GM18873 (cell line): ENCODE data around the gene SMG5.

ENCODE experiments used
- ATAC-seq: cut with Tn5 transposase; IDR thresholded peaks from one replicate; pipeline ENCODE4 v1.9.1; 2021; ENCODE audit warnings: mild to moderate bottlenecking, moderate library complexity, moderate number of reproducible peaks; ENCODE audit not compliant: unreplicated experiment, low FRiP score

SMG5 gene

GRCh38 chr1:156246781-156247459 lies 35.7 kb downstream of the SMG5 start:
- ATAC-seq: no peak

- no peak for ATAC-seq
Measured at GRCh38 chr1:156246241-156246780, 36.3 kb downstream of the SMG5 start.

DNA sequence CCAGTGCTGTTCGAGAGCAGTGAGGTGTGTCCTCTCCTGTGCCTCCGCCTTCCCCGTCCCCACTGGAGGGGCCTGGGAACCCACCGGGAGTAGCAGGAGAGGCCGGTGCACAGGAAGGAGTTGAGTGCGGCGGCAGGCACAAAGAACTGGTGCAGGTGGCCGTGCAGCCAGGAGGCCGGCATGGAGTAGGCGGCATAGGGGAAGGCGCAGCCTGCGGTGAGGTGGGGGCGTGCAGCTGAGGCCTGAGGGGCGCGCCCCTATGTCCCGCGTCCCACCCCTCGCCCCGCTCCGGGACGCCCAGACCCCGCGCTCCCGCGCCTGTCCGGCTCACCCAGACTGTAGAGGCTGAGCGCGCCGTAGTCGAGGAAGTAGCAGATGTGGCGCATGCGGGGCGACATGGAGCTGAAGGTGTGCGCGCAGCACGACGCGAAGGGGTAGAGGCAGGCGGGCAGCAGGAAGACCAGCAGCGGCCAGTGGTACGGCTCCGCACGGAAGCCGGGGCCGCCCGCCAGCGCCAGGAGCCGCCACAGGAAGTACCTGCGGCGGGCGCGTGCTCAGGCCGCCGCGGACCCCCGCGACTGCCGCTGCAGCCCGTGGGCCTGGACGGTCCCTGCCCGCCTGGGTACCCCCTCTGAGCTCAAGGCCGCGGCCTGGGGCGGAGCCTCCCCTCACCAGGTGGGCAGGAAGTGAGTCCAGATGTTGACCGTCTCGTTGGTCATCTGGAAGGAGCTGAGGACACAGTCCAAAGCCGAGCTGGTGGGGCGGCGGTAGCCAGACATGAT lies 37.0 kb downstream of the SMG5 start:
- no peak for ATAC-seq

DNA sequence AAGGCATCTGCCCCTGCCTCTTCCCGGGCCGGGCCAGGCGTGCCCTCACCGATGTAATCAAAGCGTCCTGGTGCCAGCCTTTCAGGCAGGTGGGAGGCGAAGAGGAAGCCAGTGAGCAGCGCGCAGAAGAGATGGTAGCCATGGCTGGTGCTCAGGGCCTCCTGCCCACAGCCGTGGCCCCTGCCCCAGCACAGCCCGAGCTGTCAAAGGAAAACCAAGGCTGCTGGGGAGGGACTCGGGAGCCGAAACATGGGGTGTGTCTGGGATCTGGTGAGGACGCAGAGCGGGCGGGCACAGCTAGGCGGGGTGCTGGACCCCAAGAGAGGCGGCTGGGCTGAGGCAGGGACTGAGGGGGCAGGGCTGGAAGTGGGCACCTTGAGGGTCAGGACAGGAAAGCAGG lies 37.9 kb downstream of the SMG5 start:
- ATAC-seq: no peak

GRCh38 chr1:156244126-156244525 lies 38.5 kb downstream of the SMG5 start:
- no peak for ATAC-seq

DNA sequence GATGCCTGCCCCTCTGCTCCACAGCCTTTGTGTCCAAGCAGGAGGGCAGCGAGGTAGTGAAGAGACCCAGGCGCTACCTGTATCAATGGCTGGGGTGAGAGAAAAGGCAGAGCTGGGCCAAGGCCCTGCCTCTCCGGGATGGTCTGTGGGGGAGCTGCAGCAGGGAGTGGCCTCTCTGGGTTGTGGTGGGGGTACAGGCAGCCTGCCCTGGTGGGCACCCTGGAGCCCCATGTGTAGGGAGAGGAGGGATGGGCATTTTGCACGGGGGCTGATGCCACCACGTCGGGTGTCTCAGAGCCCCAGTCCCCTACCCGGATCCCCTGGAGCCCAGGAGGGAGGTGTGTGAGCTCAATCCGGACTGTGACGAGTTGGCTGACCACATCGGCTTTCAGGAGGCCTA lies 39.9 kb downstream of the SMG5 start:
- no peak for ATAC-seq

DNA sequence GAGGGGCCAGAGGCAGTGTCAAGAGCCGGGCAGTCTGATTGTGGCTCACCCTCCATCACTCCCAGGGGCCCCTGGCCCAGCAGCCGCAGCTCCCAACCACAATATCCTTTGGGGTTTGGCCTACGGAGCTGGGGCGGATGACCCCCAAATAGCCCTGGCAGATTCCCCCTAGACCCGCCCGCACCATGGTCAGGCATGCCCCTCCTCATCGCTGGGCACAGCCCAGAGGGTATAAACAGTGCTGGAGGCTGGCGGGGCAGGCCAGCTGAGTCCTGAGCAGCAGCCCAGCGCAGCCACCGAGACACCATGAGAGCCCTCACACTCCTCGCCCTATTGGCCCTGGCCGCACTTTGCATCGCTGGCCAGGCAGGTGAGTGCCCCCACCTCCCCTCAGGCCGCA lies 40.7 kb downstream of the SMG5 start, which contains the start of gene BGLAP:
TSS of gene BGLAP (plus strand) at position 259 of the 400 bp plus-strand sequence. CDS start at position 307, 48 bp downstream.
- ATAC-seq: no peak

DNA sequence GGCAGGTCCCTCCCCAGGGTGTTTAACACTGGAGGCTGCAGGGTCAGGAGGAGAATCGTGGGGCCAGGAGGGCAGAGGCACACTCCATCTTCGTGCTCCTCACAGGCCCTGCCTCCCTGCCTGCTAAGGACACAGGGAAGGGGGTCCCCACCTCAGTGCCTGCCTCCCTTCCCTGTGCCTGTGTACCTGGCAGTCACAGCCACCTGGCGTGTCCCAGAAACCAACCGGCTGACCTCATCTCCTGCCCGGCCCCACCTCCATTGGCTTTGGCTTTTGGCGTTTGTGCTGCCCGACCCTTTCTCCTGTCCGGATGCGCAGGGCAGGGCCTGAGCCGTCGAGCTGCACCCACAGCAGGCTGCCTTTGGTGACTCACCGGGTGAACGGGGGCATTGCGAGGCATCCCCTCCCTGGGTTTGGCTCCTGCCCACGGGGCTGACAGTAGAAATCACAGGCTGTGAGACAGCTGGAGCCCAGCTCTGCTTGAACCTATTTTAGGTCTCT lies 41.3 kb downstream of the SMG5 start:
- no peak for ATAC-seq

DNA sequence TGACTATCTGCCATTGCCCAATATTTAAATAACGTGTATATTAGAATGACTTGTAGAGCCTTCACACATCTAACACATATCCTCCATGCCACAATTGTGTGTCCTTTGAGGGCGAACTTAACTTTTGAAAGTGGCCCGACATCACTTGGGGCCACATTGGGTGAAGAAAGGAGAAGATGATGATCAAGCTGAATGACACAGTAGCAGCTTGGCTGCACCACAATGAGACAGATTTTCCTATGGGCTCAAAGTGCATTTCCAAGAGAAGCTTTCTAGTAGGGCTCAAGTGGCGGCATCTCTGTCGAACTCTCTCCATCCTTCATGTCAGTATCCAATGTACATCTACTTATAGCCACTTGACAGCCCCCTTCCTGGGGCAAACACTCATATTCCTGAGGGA lies 44.4 kb downstream of the SMG5 start:
- no peak for ATAC-seq

DNA sequence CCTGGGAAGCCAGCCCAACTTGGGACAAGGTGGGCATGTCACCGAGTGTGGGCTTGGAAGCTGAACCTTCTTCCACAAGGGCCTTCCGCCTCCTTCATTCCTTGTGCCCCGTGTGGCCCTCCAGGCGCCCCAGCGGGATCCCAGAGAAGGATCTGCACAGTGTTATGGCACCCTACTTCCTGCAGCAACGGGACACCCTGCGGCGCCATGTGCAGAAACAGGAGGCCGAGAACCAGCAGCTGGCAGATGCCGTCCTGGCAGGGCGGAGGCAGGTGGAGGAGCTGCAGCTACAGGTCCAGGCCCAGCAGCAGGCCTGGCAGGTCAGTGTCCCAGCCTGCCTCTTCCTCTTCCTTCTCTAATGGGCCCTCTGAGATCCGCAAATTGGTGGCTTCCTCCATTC lies 46.5 kb downstream of the SMG5 start:
- no peak for ATAC-seq

GRCh38 chr1:156233426-156234127 lies 49.0 kb downstream of the SMG5 start:
- no peak for ATAC-seq

DNA sequence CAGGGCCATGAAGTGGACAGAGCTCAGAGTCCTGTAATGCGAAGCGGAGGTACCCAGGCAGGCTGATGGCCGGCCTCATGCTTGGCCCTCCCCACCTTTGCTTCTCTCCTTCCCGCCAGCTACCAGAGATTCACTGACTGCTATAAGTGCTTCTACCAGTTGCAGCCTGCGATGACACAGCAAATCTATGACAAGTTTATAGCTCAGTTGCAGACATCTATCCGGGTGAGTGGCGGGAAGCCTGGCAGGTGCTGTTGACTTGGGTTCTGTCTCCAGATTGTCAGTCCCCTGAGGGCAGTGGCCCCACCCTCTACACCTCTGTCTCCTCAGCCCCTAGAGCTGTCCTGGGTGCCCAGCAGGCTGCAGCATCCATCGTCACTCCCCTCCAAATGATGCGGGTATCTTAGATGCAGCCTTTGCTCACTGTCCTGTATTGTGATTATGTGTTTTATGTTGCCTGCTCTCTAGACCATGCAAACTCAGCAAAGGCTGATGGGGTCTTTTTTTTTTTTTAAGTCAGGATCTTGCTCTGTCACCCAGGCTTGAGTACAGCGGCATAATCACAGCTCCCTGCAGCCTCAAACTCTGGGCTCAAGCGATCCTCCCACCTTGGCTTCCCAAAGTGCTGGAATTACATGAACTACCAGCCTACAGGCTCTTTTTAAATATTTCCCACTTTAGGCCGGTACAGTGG lies 50.3 kb downstream of the SMG5 start:
- ATAC-seq: no peak

- no peak for ATAC-seq
Measured at GRCh38 chr1:156230473-156230837, 52.2 kb downstream of the SMG5 start.

GRCh38 chr1:156229809-156230472 lies 52.7 kb downstream of the SMG5 start:
- ATAC-seq: no peak

DNA sequence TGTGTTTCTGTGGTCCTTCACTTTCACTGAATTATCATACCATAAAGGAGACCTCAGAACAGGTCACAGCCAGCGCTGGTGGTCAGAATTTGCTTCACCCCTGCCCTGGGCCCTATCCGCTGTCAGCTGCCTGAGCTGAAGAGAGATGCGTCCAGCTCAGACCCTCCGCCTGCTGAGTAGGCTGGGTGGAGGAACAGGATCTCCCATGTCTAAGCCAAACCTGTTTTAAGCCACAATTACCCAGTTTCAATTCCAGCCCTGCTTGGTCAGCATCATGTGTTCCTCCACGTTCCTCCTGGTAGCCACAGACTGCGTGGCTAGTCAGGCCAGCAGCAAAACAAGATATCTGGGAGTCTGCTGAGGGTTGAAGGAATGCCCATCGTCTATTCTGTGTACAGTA lies 54.1 kb downstream of the SMG5 start:
- no peak for ATAC-seq

GRCh38 chr1:156226782-156227181 lies 55.8 kb downstream of the SMG5 start:
- ATAC-seq: no peak

DNA sequence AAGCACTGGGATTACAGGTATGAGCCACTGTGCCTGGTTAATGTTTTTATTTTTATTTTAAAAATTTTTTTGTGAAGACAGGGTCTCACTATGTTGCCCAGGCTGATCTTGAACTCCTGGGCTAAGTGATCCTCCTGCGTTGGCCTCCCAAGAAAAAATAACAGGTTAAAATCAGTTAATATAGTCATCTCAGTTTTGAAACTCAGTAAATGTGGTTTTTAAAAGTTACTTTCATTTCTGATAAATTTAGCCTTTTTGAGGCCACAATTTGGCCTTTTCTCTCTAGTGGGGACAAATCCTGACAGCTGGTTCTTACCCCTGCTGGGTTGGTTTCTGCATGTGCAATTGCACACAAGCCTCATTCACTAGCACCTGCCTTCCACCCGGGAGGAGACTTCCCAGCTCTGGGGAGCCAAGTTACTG lies 56.5 kb downstream of the SMG5 start:
- ATAC-seq: peak; percentile 59

- ATAC-seq: no peak
Measured at GRCh38 chr1:156225677-156226014, 57.0 kb downstream of the SMG5 start.

DNA sequence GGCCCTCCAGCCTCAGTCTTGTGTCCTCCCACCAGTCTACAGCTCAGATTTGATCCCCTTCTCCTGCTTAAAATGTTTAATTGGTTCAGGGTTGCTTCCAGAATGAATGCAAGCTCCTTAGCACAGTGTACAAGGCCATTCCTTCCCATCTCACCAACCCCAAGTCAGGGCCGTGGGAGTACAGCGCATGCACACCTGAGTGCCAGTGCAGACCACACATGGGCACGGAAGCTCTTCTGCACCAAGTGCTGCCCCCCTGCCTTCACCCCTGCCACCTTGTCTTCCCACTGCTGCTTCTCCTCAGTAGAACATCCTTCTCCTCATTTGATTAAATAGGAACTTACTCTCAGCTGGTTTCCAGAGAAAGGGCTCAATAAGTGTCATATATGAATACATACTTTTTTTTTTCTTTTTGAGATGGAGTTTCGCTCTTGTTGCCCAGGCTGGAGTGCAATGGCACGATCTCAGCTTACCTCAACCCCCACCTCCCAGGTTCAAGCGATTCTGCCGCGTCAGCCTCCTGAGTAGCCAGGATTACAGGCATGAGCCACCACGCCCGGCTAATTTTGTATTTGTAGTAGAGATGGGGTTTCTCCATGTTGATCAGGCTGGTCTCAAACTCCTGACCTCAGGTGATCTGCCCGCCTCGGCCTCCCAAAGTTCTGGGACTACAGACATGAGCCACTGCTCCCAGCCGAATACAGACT lies 60.5 kb downstream of the SMG5 start:
- ATAC-seq: no peak
